ENCODE data around the gene CALD1.

The CALD1 gene

GRCh38 chr7:134813663-134814396 lies 34.4 kb downstream of the CALD1 start:
- CTCF ChIA-PET, result no interaction called here
- Histone ChIP-seq H3K4me1 (ENCODE audit: control extremely low read depth in 1 of 4, control insufficient read depth in 4 of 4, insufficient read depth in 4 of 4, low read length in 3 of 4) (no peaks in the 10 kb centered on the region), H3K27me3 (replicated peaks in 2 of 5; ENCODE audit: control insufficient read depth in 4 of 5, insufficient read depth in 5 of 5, low read length in 4 of 5) (peaks cover 0 to 4% (median 0%) of the 10 kb centered on the region in 5 experiments), H3K36me3 (ENCODE audit: control insufficient read depth in 4 of 4, insufficient read depth in 4 of 4, low read length in 3 of 4) (no peaks in the 10 kb centered on the region), H3K27ac (ENCODE audit: insufficient read depth in 1 of 2, low read depth in 1 of 2, low read length in 2 of 2, poor library complexity in 1 of 2, severe bottlenecking in 2 of 2) (no peak overlapping the region), H3K9me3 (ENCODE audit: control extremely low read depth in 1 of 5, control insufficient read depth in 4 of 5, insufficient read depth in 2 of 5, low read depth in 1 of 5, low read length in 4 of 5) (peaks cover 0 to 4% (median 0%) of the 10 kb centered on the region in 5 experiments), H3K4me3 (ENCODE audit: control insufficient read depth in 1 of 7, extremely low read depth in 1 of 7, insufficient read depth in 4 of 7, low read depth in 2 of 7, low read length in 6 of 7) (no peak overlapping the region)
- DNase-seq, result no peak
- POLR2A ChIA-PET, result no interaction called here
- WGBS (ENCODE audit: insufficient coverage), result 79% methylated on average over 5 of the region's 6 CpGs

DNA sequence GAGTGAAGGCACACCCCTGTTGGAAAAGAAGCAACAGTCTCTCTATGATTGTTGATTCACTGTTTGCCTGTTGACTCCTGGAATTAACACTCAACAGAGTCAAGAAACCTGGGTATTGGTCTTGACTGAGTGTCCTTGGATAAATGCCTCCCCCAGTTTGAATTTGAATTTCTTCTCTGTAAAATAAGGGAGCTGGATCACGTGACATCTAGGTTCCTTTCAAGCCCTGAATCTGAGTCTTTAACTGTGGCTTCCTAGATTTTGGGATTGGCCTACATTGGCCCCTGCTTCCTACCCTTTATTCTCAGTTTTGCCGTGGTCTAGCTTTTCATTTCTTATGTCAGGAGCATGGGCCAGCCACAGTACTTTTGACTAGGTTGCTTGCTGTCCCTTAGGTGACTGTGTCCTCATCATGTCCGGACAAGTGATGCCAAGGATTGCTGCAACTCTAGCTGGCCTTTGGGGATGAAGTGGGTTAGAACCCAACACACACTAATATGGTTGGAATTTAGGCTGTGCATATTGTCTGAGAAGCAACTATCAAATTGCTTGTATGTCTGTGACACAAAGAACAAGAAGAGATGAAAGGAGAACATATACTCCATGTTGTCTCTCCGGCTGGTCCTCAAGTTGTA lies 35.4 kb downstream of the CALD1 start:
- ChIA-PET POLR2A (no interaction called here), CTCF (no interaction called here)
- Histone ChIP-seq H3K9me3 (ENCODE audit: control extremely low read depth in 1 of 5, control insufficient read depth in 4 of 5, insufficient read depth in 2 of 5, low read depth in 1 of 5, low read length in 4 of 5) (peaks cover 0 to 4% (median 0%) of the 10 kb centered on the region in 5 experiments), H3K27ac (ENCODE audit: insufficient read depth in 1 of 2, low read depth in 1 of 2, low read length in 2 of 2, poor library complexity in 1 of 2, severe bottlenecking in 2 of 2) (no peak overlapping the region), H3K27me3 (replicated peaks in 2 of 5; ENCODE audit: control insufficient read depth in 4 of 5, insufficient read depth in 5 of 5, low read length in 4 of 5) (peaks cover 0 to 4% (median 0%) of the 10 kb centered on the region in 5 experiments), H3K36me3 (ENCODE audit: control insufficient read depth in 4 of 4, insufficient read depth in 4 of 4, low read length in 3 of 4) (no peaks in the 10 kb centered on the region), H3K4me3 (ENCODE audit: control insufficient read depth in 1 of 7, extremely low read depth in 1 of 7, insufficient read depth in 4 of 7, low read depth in 2 of 7, low read length in 6 of 7) (no peak overlapping the region), H3K4me1 (ENCODE audit: control extremely low read depth in 1 of 4, control insufficient read depth in 4 of 4, insufficient read depth in 4 of 4, low read length in 3 of 4) (no peaks in the 10 kb centered on the region)
- WGBS (ENCODE audit: insufficient coverage), result 96% methylated on average over 4 of the region's 4 CpGs
- no peak for DNase-seq

DNA sequence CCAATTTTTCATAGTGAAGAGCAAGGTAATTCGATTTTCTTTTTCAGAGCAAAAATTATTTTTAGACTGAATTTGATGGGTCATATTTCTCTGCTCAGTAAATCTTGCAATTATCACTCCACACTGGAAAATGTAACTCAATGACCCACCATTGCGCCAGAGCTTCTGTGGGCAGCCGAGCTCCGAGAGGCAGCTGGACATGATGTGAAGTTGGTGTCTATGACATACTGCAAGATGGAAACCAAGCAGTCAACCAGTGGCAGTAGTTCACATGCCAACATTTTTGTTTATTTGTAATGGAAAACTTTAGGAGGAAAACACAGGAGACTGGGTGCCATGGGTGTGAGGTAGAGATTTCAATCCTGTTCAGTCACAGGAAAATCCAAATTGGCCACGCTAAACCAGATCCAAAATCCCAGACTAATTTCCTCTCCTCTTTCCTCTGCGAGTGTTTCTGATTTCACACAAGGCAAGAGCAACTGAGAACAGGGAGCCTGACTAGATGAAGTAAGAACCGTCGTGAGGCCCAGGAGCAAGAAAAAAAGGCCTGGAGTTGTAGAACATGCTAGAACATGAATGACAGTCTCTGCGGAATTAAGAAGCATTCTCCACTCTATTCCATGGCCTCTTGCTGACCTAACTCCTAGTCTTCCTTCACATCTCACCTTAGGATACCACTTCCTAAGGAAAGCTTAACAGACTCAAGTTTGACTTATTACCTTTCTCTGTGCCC lies 39.3 kb downstream of the CALD1 start:
- no peak overlapping the region for H3K4me3 ChIP-seq (ENCODE audit: control insufficient read depth in 1 of 7, extremely low read depth in 1 of 7, insufficient read depth in 4 of 7, low read depth in 2 of 7, low read length in 6 of 7)
- H3K4me1 ChIP-seq (ENCODE audit: control extremely low read depth in 1 of 4, control insufficient read depth in 4 of 4, insufficient read depth in 4 of 4, low read length in 3 of 4), result no peaks in the 10 kb centered on the region
- no peak for DNase-seq
- H3K9me3 ChIP-seq (ENCODE audit: control extremely low read depth in 1 of 5, control insufficient read depth in 4 of 5, insufficient read depth in 2 of 5, low read depth in 1 of 5, low read length in 4 of 5), result peaks cover 0 to 4% (median 0%) of the 10 kb centered on the region in 5 experiments
- ChIA-PET CTCF (no interaction called here), POLR2A (no interaction called here)
- 100% methylated on average over 4 of the region's 9 CpGs for WGBS (ENCODE audit: insufficient coverage)
- no peak overlapping the region for H3K27ac ChIP-seq (ENCODE audit: insufficient read depth in 1 of 2, low read depth in 1 of 2, low read length in 2 of 2, poor library complexity in 1 of 2, severe bottlenecking in 2 of 2)
- H3K36me3 ChIP-seq (ENCODE audit: control insufficient read depth in 4 of 4, insufficient read depth in 4 of 4, low read length in 3 of 4), result no peaks in the 10 kb centered on the region
- H3K27me3 ChIP-seq (replicated peaks in 2 of 5; ENCODE audit: control insufficient read depth in 4 of 5, insufficient read depth in 5 of 5, low read length in 4 of 5), result peaks cover 0 to 4% (median 0%) of the 10 kb centered on the region in 5 experiments

- Histone ChIP-seq H3K36me3 (ENCODE audit: control insufficient read depth in 4 of 4, insufficient read depth in 4 of 4, low read length in 3 of 4) (no peaks in the 10 kb centered on the region), H3K27ac (ENCODE audit: insufficient read depth in 1 of 2, low read depth in 1 of 2, low read length in 2 of 2, poor library complexity in 1 of 2, severe bottlenecking in 2 of 2) (no peak overlapping the region), H3K9me3 (ENCODE audit: control extremely low read depth in 1 of 5, control insufficient read depth in 4 of 5, insufficient read depth in 2 of 5, low read depth in 1 of 5, low read length in 4 of 5) (peaks cover 0 to 4% (median 0%) of the 10 kb centered on the region in 5 experiments), H3K27me3 (replicated peaks in 2 of 5; ENCODE audit: control insufficient read depth in 4 of 5, insufficient read depth in 5 of 5, low read length in 4 of 5) (peaks cover 0 to 4% (median 0%) of the 10 kb centered on the region in 5 experiments), H3K4me1 (ENCODE audit: control extremely low read depth in 1 of 4, control insufficient read depth in 4 of 4, insufficient read depth in 4 of 4, low read length in 3 of 4) (no peaks in the 10 kb centered on the region), H3K4me3 (ENCODE audit: control insufficient read depth in 1 of 7, extremely low read depth in 1 of 7, insufficient read depth in 4 of 7, low read depth in 2 of 7, low read length in 6 of 7) (no peak overlapping the region)
- no peak for DNase-seq
- WGBS (ENCODE audit: insufficient coverage), result 83% methylated on average over 1 of the region's 4 CpGs
- ChIA-PET CTCF (interaction anchor here (0.7 kb wide), 1 partner anchor 14 kb away, joined by 3 read pairs; no protein-coding TSS in a partner anchor), POLR2A (no interaction called here)
These were observed 40.0 kb downstream of the CALD1 start for GRCh38 chr7:134819401-134819800.

DNA sequence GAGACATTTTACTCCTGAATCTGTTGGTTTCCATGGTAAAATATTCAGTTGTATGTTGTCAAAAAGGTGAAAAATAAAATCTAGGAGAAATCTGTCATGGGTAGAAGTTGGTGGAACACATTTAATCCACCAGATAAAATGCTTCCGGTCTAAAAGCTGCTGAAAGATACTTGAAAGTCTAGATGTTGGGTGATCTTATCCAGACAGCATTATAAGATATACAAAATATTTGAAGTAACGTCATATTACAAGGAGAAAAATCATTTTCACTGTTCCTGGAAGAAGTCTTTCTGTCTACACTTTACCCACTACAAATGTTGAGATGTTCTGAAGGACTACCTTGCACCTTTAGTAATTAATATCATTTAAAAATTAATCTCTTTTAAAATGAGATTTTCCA lies 40.9 kb downstream of the CALD1 start:
- no peak for DNase-seq
- Histone ChIP-seq H3K27me3 (replicated peaks in 2 of 5; ENCODE audit: control insufficient read depth in 4 of 5, insufficient read depth in 5 of 5, low read length in 4 of 5) (no peaks in the 10 kb centered on the region), H3K4me1 (ENCODE audit: control extremely low read depth in 1 of 4, control insufficient read depth in 4 of 4, insufficient read depth in 4 of 4, low read length in 3 of 4) (no peaks in the 10 kb centered on the region), H3K4me3 (ENCODE audit: control insufficient read depth in 1 of 7, extremely low read depth in 1 of 7, insufficient read depth in 4 of 7, low read depth in 2 of 7, low read length in 6 of 7) (no peak overlapping the region), H3K36me3 (ENCODE audit: control insufficient read depth in 4 of 4, insufficient read depth in 4 of 4, low read length in 3 of 4) (no peaks in the 10 kb centered on the region), H3K9me3 (ENCODE audit: control extremely low read depth in 1 of 5, control insufficient read depth in 4 of 5, insufficient read depth in 2 of 5, low read depth in 1 of 5, low read length in 4 of 5) (no peaks in the 10 kb centered on the region), H3K27ac (ENCODE audit: insufficient read depth in 1 of 2, low read depth in 1 of 2, low read length in 2 of 2, poor library complexity in 1 of 2, severe bottlenecking in 2 of 2) (no peak overlapping the region)
- no CpG with 5 or more reads among the region's 2 CpGs for WGBS (ENCODE audit: insufficient coverage)
- CTCF ChIA-PET, result no interaction called here
- POLR2A ChIA-PET, result no interaction called here

DNA sequence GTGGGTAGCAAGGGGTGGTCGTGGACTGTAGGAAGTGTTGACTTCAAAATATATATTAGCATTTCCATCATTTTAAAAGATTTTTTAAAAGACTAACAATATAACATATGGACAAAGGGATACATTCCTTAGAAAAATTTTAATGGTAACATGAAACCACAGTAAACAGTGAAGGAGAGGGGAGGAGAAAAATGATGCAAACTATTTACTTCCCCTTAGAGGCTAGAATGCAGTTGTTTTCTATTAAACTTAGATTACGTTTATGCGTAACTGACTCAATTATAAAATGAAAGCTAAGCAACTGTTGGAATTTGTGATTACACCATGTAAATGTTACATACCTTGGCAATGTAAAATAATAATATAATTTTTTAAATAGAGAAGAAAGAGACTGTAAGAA lies 41.3 kb downstream of the CALD1 start:
- no peaks in the 10 kb centered on the region for H3K9me3 ChIP-seq (ENCODE audit: control extremely low read depth in 1 of 5, control insufficient read depth in 4 of 5, insufficient read depth in 2 of 5, low read depth in 1 of 5, low read length in 4 of 5)
- CTCF ChIA-PET, result no interaction called here
- DNase-seq, result no peak
- POLR2A ChIA-PET, result no interaction called here
- no peaks in the 10 kb centered on the region for H3K27me3 ChIP-seq (replicated peaks in 2 of 5; ENCODE audit: control insufficient read depth in 4 of 5, insufficient read depth in 5 of 5, low read length in 4 of 5)
- H3K4me3 ChIP-seq (ENCODE audit: control insufficient read depth in 1 of 7, extremely low read depth in 1 of 7, insufficient read depth in 4 of 7, low read depth in 2 of 7, low read length in 6 of 7), result no peak overlapping the region
- H3K27ac ChIP-seq (ENCODE audit: insufficient read depth in 1 of 2, low read depth in 1 of 2, low read length in 2 of 2, poor library complexity in 1 of 2, severe bottlenecking in 2 of 2), result no peak overlapping the region
- no CpG with 5 or more reads among the region's 3 CpGs for WGBS (ENCODE audit: insufficient coverage)
- no peaks in the 10 kb centered on the region for H3K4me1 ChIP-seq (ENCODE audit: control extremely low read depth in 1 of 4, control insufficient read depth in 4 of 4, insufficient read depth in 4 of 4, low read length in 3 of 4)
- H3K36me3 ChIP-seq (ENCODE audit: control insufficient read depth in 4 of 4, insufficient read depth in 4 of 4, low read length in 3 of 4), result no peaks in the 10 kb centered on the region

GRCh38 chr7:134823400-134823799 lies 44.0 kb downstream of the CALD1 start:
- Histone ChIP-seq H3K4me3 (ENCODE audit: control insufficient read depth in 1 of 7, extremely low read depth in 1 of 7, insufficient read depth in 4 of 7, low read depth in 2 of 7, low read length in 6 of 7) (no peak overlapping the region), H3K9me3 (ENCODE audit: control extremely low read depth in 1 of 5, control insufficient read depth in 4 of 5, insufficient read depth in 2 of 5, low read depth in 1 of 5, low read length in 4 of 5) (no peaks in the 10 kb centered on the region), H3K27me3 (replicated peaks in 2 of 5; ENCODE audit: control insufficient read depth in 4 of 5, insufficient read depth in 5 of 5, low read length in 4 of 5) (no peaks in the 10 kb centered on the region), H3K4me1 (ENCODE audit: control extremely low read depth in 1 of 4, control insufficient read depth in 4 of 4, insufficient read depth in 4 of 4, low read length in 3 of 4) (no peaks in the 10 kb centered on the region), H3K27ac (ENCODE audit: insufficient read depth in 1 of 2, low read depth in 1 of 2, low read length in 2 of 2, poor library complexity in 1 of 2, severe bottlenecking in 2 of 2) (no peak overlapping the region), H3K36me3 (ENCODE audit: control insufficient read depth in 4 of 4, insufficient read depth in 4 of 4, low read length in 3 of 4) (no peaks in the 10 kb centered on the region)
- WGBS (ENCODE audit: insufficient coverage), result no CpG with 5 or more reads among the region's 1 CpG
- no peak for DNase-seq
- ChIA-PET CTCF (no interaction called here), POLR2A (no interaction called here)
